Glutamatergic neuron (in vitro differentiated cells): ENCODE measurements around the gene MTRF1. TPM values are rescaled to one million over a fixed set of nuclear protein-coding genes. Genes with fewer than 3 reads are reported as not detected.

Source experiments
- DNase-seq: peaks from one replicate; pipeline ENCODE4 v3.0.0; 2022
- H3K27ac Mint-ChIP-seq: one replicate; pipeline ENCODE4 v1.8.0; 2020; ENCODE audit warnings: mild to moderate bottlenecking, mixed read lengths, inconsistent platforms; ENCODE audit not compliant: unreplicated experiment
- H3K27me3 Mint-ChIP-seq: one replicate; pipeline ENCODE4 v1.8.0; 2020; ENCODE audit warnings: mild to moderate bottlenecking, moderate library complexity, mixed read lengths, inconsistent platforms; ENCODE audit not compliant: unreplicated experiment
- H3K36me3 Mint-ChIP-seq: one replicate; pipeline ENCODE4 v1.8.0; 2020; ENCODE audit warnings: mild to moderate bottlenecking, mixed read lengths, inconsistent platforms; ENCODE audit not compliant: unreplicated experiment
- H3K4me1 Mint-ChIP-seq: one replicate; pipeline ENCODE4 v1.8.0; 2020; ENCODE audit warnings: mild to moderate bottlenecking, low read depth, mixed read lengths, inconsistent platforms; ENCODE audit not compliant: unreplicated experiment
- H3K4me3 Mint-ChIP-seq: one replicate; pipeline ENCODE4 v1.8.0; 2020; ENCODE audit warnings: mild to moderate bottlenecking, mixed read lengths, inconsistent platforms; ENCODE audit not compliant: unreplicated experiment
- H3K9me3 Mint-ChIP-seq: one replicate; pipeline ENCODE4 v1.8.0; 2020; ENCODE audit warnings: mild to moderate bottlenecking, moderate library complexity, mixed read lengths, inconsistent platforms; ENCODE audit not compliant: unreplicated experiment
- CTCF ChIP-seq: fragments of 200-600 bp; sonication (generic); IDR thresholded peaks from one replicate; pipeline ENCODE4 v1.5.0; 2021; ENCODE audit not compliant: partially characterized antibody, unreplicated experiment
- total RNA-seq: library from RNA; stranded (reverse); fragmentation: NEBNext Ultra II Directional; extraction: Animal tissue kit (Norgen Biotek cat#: 25700); gene quantifications from one replicate; pipeline ENCODE4 v1.2.1, GENCODE V29; 2021; ENCODE audit not compliant: unreplicated experiment

The MTRF1 gene
- total RNA-seq, 1 donor from 2014 or later, result 15.2 TPM

GRCh38 chr13:41299316-41300094, 36.1 kb upstream of the MTRF1 start:
- Mint-ChIP-seq H3K4me3 (no peak overlapping the region), H3K27ac (no peak overlapping the region), H3K36me3 (no peaks in the 10 kb centered on the region), H3K9me3 (peaks cover 1% of the 10 kb centered on the region), H3K4me1 (no peaks in the 10 kb centered on the region), H3K27me3 (no peaks in the 10 kb centered on the region)
- no peak for DNase-seq
- TF ChIP-seq CTCF, result no peak

- no peaks in the 10 kb centered on the region for H3K27me3 Mint-ChIP-seq
- H3K4me1 Mint-ChIP-seq, result no peaks in the 10 kb centered on the region
- H3K36me3 Mint-ChIP-seq, result no peaks in the 10 kb centered on the region
- H3K27ac Mint-ChIP-seq, result no peak overlapping the region
- no peak for TF ChIP-seq CTCF
- H3K4me3 Mint-ChIP-seq, result no peak overlapping the region
- DNase-seq, result no peak
- peaks cover 1% of the 10 kb centered on the region for H3K9me3 Mint-ChIP-seq
Observed at GRCh38 chr13:41296879-41297646, 33.7 kb upstream of the MTRF1 start.

GRCh38 chr13:41295973-41296372, 32.6 kb upstream of the MTRF1 start:
- peaks cover 4% of the 10 kb centered on the region for H3K36me3 Mint-ChIP-seq
- no peak for TF ChIP-seq CTCF
- DNase-seq, result no peak
- H3K27ac Mint-ChIP-seq, result no peak overlapping the region
- H3K9me3 Mint-ChIP-seq, result peaks cover 1% of the 10 kb centered on the region
- H3K27me3 Mint-ChIP-seq, result no peaks in the 10 kb centered on the region
- H3K4me1 Mint-ChIP-seq, result no peaks in the 10 kb centered on the region
- no peak overlapping the region for H3K4me3 Mint-ChIP-seq

GRCh38 chr13:41294914-41295313, 31.5 kb upstream of the MTRF1 start:
- H3K27ac Mint-ChIP-seq, result no peak overlapping the region
- no peak for TF ChIP-seq CTCF
- peaks cover 4% of the 10 kb centered on the region for H3K36me3 Mint-ChIP-seq
- peaks cover 1% of the 10 kb centered on the region for H3K9me3 Mint-ChIP-seq
- no peak for DNase-seq
- H3K4me3 Mint-ChIP-seq, result no peak overlapping the region
- H3K4me1 Mint-ChIP-seq, result no peaks in the 10 kb centered on the region
- no peaks in the 10 kb centered on the region for H3K27me3 Mint-ChIP-seq

GRCh38 chr13:41293272-41293671, 29.9 kb upstream of the MTRF1 start:
- TF ChIP-seq CTCF, result no peak
- peaks cover 1% of the 10 kb centered on the region for H3K9me3 Mint-ChIP-seq
- no peak for DNase-seq
- no peak overlapping the region for H3K27ac Mint-ChIP-seq
- H3K36me3 Mint-ChIP-seq, result peaks cover 4% of the 10 kb centered on the region
- H3K4me3 Mint-ChIP-seq, result no peak overlapping the region
- H3K27me3 Mint-ChIP-seq, result no peaks in the 10 kb centered on the region
- H3K4me1 Mint-ChIP-seq, result no peaks in the 10 kb centered on the region
